ENCODE results near the gene PCID2. TPM values are rescaled to one million over a fixed set of nuclear protein-coding genes. Genes with fewer than 3 reads are reported as not detected.

Gene PCID2
- total RNA-seq, 1 donor from 2014 or later = 99.6 TPM

DNA sequence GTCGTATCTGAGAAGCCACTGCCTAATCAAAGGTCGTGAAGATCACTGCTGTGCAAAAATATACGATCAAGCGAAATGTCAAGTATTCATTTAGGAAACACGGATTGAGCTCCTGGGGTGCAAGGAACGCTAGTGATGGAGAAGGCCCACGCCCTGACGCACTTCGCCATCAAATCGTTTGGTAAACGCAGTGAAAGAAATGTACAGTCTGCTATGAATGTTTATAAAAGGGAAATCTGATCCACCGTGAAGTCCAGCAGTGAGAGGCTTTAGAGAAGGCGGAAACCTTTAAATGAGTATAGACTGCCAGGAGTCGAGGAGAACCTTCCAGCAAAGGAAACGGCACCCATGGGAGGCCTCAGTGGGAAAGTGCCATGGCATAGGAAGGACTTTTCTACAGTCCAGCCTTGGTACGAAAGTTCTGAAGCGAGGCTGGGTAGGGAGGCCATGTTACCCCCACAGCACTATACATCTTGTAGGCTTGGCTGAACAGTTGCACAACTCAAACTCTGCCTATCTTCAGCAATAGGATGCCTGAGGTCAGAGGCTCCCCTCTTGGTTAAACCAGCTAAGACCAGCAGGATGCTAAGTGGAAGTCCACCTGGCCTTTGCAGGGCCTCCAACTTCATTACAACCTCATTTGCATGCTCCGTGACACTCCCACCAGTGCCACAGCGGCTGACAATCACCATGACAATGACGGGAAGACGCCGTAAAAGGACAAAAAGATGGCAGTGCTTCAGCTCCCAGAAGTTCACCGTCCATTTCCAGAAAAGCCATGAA, 20.4 kb downstream of the PCID2 start:
- no peaks in the 10 kb centered on the region for H4K20me1 ChIP-seq (ENCODE audit: low read depth)
- no peak overlapping the region for H3K4me2 ChIP-seq
- no peak overlapping the region for H3K27ac Mint-ChIP-seq
- no peaks in the 10 kb centered on the region for H3K4me1 ChIP-seq
- no peak overlapping the region for H3K9ac ChIP-seq
- no peak overlapping the region for H3K4me3 ChIP-seq
- no peaks in the 10 kb centered on the region for H3K27me3 Mint-ChIP-seq (ENCODE audit: insufficient read depth, low read depth)
- DNase-seq (ENCODE audit: low spot score) = no peak
- no peak overlapping the region for H3K27ac ChIP-seq
- H3K36me3 Mint-ChIP-seq = peaks cover 38% of the 10 kb centered on the region
- peaks cover 11% of the 10 kb centered on the region for H3K36me3 ChIP-seq
- H2AFZ ChIP-seq (replicated peaks) = no peak overlapping the region
- no peak overlapping the region for H3K4me3 Mint-ChIP-seq
- no peaks in the 10 kb centered on the region for H3K79me2 ChIP-seq (ENCODE audit: low read depth)
- H3K9me3 ChIP-seq (ENCODE audit: low read depth) = no peaks in the 10 kb centered on the region
- H3F3A ChIP-seq (ENCODE audit: low read depth) = no peaks in the 10 kb centered on the region
- H3K9me3 Mint-ChIP-seq = no peaks in the 10 kb centered on the region
- peaks cover 4% of the 10 kb centered on the region for H3K4me1 Mint-ChIP-seq
- H3K27me3 ChIP-seq = no peaks in the 10 kb centered on the region
- TF ChIP-seq EZH2 (IDR thresholded peaks at IDR 0.05) = no peak
- no peak for TF ChIP-seq EZH2phosphoT487 (IDR thresholded peaks at IDR 0.05)
- TF ChIP-seq CTCF (IDR thresholded peaks at IDR 0.05) = no peak

DNA sequence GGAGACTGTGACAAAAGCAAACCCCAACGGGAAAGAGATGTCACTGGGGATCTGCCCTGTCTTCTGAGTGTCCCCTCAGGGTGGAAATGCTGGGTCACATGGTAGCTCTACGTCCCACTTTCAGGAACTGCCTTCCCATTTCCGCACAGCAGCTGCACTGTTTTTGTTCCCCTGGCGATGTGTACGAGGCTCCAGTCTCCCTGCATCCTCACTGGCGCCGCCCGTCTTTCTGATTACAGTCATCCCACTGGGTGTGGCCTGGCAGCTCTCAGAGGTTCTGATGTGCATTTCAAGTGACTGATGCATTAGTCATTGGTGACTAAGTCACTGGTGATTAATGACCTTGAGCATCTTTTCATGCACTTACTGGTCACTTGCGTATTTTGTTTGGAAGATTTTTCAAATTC, 21.2 kb downstream of the PCID2 start:
- Histone ChIP-seq H3K4me1 (no peaks in the 10 kb centered on the region), H4K20me1 (ENCODE audit: low read depth) (no peaks in the 10 kb centered on the region), H3K27ac (no peak overlapping the region), H3K79me2 (ENCODE audit: low read depth) (no peaks in the 10 kb centered on the region), H2AFZ (replicated peaks) (no peak overlapping the region), H3K4me3 (no peak overlapping the region), H3F3A (ENCODE audit: low read depth) (no peaks in the 10 kb centered on the region), H3K36me3 (peaks cover 11% of the 10 kb centered on the region), H3K27me3 (no peaks in the 10 kb centered on the region), H3K9me3 (ENCODE audit: low read depth) (no peaks in the 10 kb centered on the region), H3K4me2 (no peak overlapping the region), H3K9ac (no peak overlapping the region)
- Mint-ChIP-seq H3K36me3 (peaks cover 38% of the 10 kb centered on the region), H3K4me3 (no peak overlapping the region), H3K27ac (no peak overlapping the region), H3K4me1 (peaks cover 4% of the 10 kb centered on the region), H3K9me3 (no peaks in the 10 kb centered on the region), H3K27me3 (ENCODE audit: insufficient read depth, low read depth) (no peaks in the 10 kb centered on the region)
- no peak for DNase-seq (ENCODE audit: low spot score)
- no peak for TF ChIP-seq EZH2 (IDR thresholded peaks at IDR 0.05)

GRCh38 chr13:113186061-113186900, 22.2 kb downstream of the PCID2 start:
- Histone ChIP-seq H3K27me3 (no peaks in the 10 kb centered on the region), H3K9ac (no peak overlapping the region), H3K9me3 (ENCODE audit: low read depth) (no peaks in the 10 kb centered on the region), H3K4me2 (no peak overlapping the region), H3K4me1 (no peaks in the 10 kb centered on the region), H3K27ac (no peak overlapping the region), H3K4me3 (no peak overlapping the region), H3K79me2 (ENCODE audit: low read depth) (no peaks in the 10 kb centered on the region), H2AFZ (replicated peaks) (no peak overlapping the region), H3K36me3 (peaks cover 11% of the 10 kb centered on the region), H3F3A (ENCODE audit: low read depth) (peaks cover 2% of the 10 kb centered on the region), H4K20me1 (ENCODE audit: low read depth) (peaks cover under 1% of the 10 kb centered on the region)
- H3K27me3 Mint-ChIP-seq (ENCODE audit: insufficient read depth, low read depth) = no peaks in the 10 kb centered on the region
- no peaks in the 10 kb centered on the region for H3K9me3 Mint-ChIP-seq
- peaks cover 4% of the 10 kb centered on the region for H3K4me1 Mint-ChIP-seq
- H3K27ac Mint-ChIP-seq = no peak overlapping the region
- no peak for DNase-seq (ENCODE audit: low spot score)
- no peak overlapping the region for H3K4me3 Mint-ChIP-seq
- TF ChIP-seq CTCF (IDR thresholded peaks at IDR 0.05) (no peak), EZH2 (IDR thresholded peaks at IDR 0.05) (no peak), EZH2phosphoT487 (IDR thresholded peaks at IDR 0.05) (no peak)
- H3K36me3 Mint-ChIP-seq = peaks cover 41% of the 10 kb centered on the region
